MG63 (cell line): ENCODE measurements around the gene IL6R. TPM values are rescaled to one million over a fixed set of nuclear protein-coding genes. Genes with fewer than 3 reads are reported as not detected.
"Not testable (repeated sequence)": the region's sequence is repeated elsewhere in the genome, so short reads cannot be mapped to it uniquely, and the experiment has no call there.

Experiments
- DNase-seq: peaks from one replicate; pipeline ENCODE4 v3.0.0-alpha.2; 2020
- H3K27me3 ChIP-seq: fragments of 250-450 bp; sonication (Bioruptor Pico); 2 replicates; pipeline ENCODE4 v1.5.1; 2020; ENCODE audit warnings: mild to moderate bottlenecking, moderate library complexity
- H3K36me3 ChIP-seq: fragments of 250-450 bp; sonication (Bioruptor Pico); 2 replicates; pipeline ENCODE4 v1.5.1; 2020; ENCODE audit warnings: mild to moderate bottlenecking, moderate library complexity
- H3K4me3 ChIP-seq: fragments of 250-450 bp; sonication (Bioruptor Pico); 2 replicates; pipeline ENCODE4 v1.5.1; 2020; ENCODE audit warnings: mild to moderate bottlenecking, moderate library complexity
- H3K9me3 ChIP-seq: fragments of 250-450 bp; sonication (Bioruptor Pico); 2 replicates; pipeline ENCODE4 v1.5.1; 2020; ENCODE audit warnings: mild to moderate bottlenecking, moderate library complexity
- total RNA-seq: library from RNA; depleted of rRNA; stranded (reverse); fragments of >200 nt; shearing (Covaris generic); gene quantifications from 2 replicates; pipeline ENCODE4 v1.2.3, GENCODE V29; 2014; ENCODE audit warnings: low replicate concordance

The IL6R gene
- total RNA-seq, 1 experiment from 2014 or later = 10.0 TPM

- H3K27me3 ChIP-seq = no peaks in the 10 kb centered on the region
- H3K36me3 ChIP-seq = no peaks in the 10 kb centered on the region
- DNase-seq = no peak
- H3K4me3 ChIP-seq = no peak overlapping the region
- no peaks in the 10 kb centered on the region for H3K9me3 ChIP-seq
Measured at GRCh38 chr1:154481053-154481452, 75.9 kb downstream of the IL6R start.

- Histone ChIP-seq H3K36me3 (no peaks in the 10 kb centered on the region), H3K27me3 (no peaks in the 10 kb centered on the region), H3K4me3 (no peak overlapping the region), H3K9me3 (no peaks in the 10 kb centered on the region)
- DNase-seq = no peak
Measured at GRCh38 chr1:154483941-154484803, 79.0 kb downstream of the IL6R start.

DNA sequence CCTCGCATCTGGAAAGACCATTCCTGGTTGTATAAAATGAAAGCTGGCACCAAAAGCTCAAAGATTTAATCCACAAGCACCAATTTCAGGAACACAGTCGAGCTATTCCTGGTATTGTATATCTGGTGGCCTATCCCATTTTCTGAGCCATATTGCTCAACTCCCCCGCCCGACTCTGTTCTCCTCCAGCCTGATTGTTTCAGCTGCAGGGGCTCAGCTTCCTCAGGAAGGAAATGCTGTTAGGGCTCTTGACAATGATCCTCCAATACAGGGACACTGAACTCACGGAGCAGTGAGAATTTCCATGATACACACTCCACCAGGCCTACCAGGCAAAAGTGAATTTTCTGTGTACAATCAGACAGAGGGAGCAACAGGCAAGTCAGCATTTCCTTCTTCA is 80.0 kb downstream of the IL6R start:
- Histone ChIP-seq H3K9me3 (no peaks in the 10 kb centered on the region), H3K27me3 (no peaks in the 10 kb centered on the region), H3K4me3 (no peak overlapping the region), H3K36me3 (no peaks in the 10 kb centered on the region)
- no peak for DNase-seq

- DNase-seq = no peak
- Histone ChIP-seq H3K9me3 (no peaks in the 10 kb centered on the region), H3K27me3 (0 out of 2 replicates have a peak, but pooled peaks cover under 1% of the 10 kb centered on the region), H3K36me3 (no peaks in the 10 kb centered on the region), H3K4me3 (no peak overlapping the region)
Measured at GRCh38 chr1:154485910-154486496, 80.9 kb downstream of the IL6R start.

DNA sequence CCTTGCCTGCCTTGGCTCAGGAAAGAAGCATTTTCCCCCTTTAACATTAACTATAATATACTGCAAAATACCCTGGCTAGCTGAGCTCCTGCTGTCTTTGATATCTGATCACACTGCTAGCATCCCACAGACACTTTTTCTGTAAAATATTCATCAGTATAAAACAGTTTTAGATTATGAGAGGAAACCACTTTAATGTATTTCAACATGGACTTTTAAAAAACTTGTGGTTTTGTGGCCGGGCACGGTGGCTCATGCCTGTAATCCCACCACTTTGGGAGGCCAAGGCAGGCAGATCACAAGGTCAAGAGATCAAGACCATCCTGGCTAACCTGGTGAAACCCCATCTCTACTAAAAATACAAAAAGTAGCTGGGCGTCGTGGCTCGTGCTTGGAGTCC is 81.6 kb downstream of the IL6R start:
- H3K27me3 ChIP-seq, H3K9me3 ChIP-seq, H3K4me3 ChIP-seq, DNase-seq, H3K36me3 ChIP-seq: not testable (repeated sequence)

GRCh38 chr1:154488922-154489321 is 83.8 kb downstream of the IL6R start:
- H3K27me3 ChIP-seq = peaks cover 22% of the 10 kb centered on the region
- DNase-seq = no peak
- no peaks in the 10 kb centered on the region for H3K9me3 ChIP-seq
- no peak overlapping the region for H3K4me3 ChIP-seq
- H3K36me3 ChIP-seq = no peaks in the 10 kb centered on the region

- H3K4me3 ChIP-seq = no peak overlapping the region
- no peak for DNase-seq
- peaks cover 22% of the 10 kb centered on the region for H3K27me3 ChIP-seq
- H3K36me3 ChIP-seq = no peaks in the 10 kb centered on the region
- no peaks in the 10 kb centered on the region for H3K9me3 ChIP-seq
Measured at GRCh38 chr1:154489695-154490274, 84.6 kb downstream of the IL6R start.

- Histone ChIP-seq H3K4me3 (no peak overlapping the region), H3K27me3 (peaks cover 22% of the 10 kb centered on the region), H3K9me3 (no peaks in the 10 kb centered on the region), H3K36me3 (no peaks in the 10 kb centered on the region)
- DNase-seq = no peak
Measured at GRCh38 chr1:154490317-154490716, 85.2 kb downstream of the IL6R start.

- DNase-seq = no peak
- no peaks in the 10 kb centered on the region for H3K9me3 ChIP-seq
- no peaks in the 10 kb centered on the region for H3K36me3 ChIP-seq
- H3K27me3 ChIP-seq = peaks cover 25% of the 10 kb centered on the region
- H3K4me3 ChIP-seq = no peak overlapping the region
Measured at GRCh38 chr1:154492115-154492514, 87.0 kb downstream of the IL6R start.

- H3K9me3 ChIP-seq = no peaks in the 10 kb centered on the region
- no peaks in the 10 kb centered on the region for H3K36me3 ChIP-seq
- H3K27me3 ChIP-seq = peaks cover 28% of the 10 kb centered on the region
- DNase-seq = no peak
- no peak overlapping the region for H3K4me3 ChIP-seq
Measured at GRCh38 chr1:154493276-154493675, 88.1 kb downstream of the IL6R start.

DNA sequence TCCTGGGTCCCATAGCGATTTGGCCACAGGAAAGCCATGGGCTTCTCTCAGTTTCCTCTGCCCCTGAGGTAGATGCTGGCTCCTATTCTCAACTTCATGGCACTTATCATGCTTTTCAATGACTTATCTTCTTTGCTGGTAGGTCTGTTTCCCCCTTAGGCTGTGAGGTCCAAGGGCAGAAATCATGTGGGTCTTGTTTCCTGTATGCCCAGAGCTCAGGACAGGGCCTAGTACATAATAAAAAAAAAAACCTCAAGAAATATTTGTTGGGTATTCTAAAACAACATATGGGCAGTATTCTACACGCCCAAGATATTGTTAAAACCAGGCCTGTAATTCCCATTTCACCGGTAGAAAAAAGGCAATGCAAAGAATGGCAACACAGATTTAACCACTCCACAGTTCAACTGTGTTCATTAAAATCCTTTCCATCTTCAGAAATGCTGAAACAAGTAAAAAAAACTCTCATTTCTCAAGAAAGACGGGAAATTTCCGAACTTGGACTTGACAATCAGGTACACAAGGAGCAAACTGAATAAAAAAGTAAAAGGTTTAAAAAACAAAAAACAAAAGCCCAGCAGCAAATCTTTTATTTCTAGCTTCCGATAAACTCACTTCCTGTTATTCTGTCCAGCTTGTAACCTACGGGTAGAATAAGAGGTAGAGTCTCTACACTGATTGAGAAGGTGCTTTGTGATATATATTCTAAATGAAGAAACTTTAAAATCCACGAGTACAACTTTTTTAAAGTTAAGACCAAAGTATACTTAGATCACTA is 90.5 kb downstream of the IL6R start:
- Histone ChIP-seq H3K27me3 (peaks cover 47% of the 10 kb centered on the region), H3K36me3 (no peaks in the 10 kb centered on the region), H3K4me3 (no peak overlapping the region), H3K9me3 (no peaks in the 10 kb centered on the region)
- no peak for DNase-seq

- no peaks in the 10 kb centered on the region for H3K9me3 ChIP-seq
- no peak for DNase-seq
- H3K27me3 ChIP-seq = peaks cover 49% of the 10 kb centered on the region
- H3K36me3 ChIP-seq = no peaks in the 10 kb centered on the region
- no peak overlapping the region for H3K4me3 ChIP-seq
Measured at GRCh38 chr1:154496383-154496782, 91.2 kb downstream of the IL6R start.

GRCh38 chr1:154497026-154497806 is 92.1 kb downstream of the IL6R start:
- H3K36me3 ChIP-seq = no peaks in the 10 kb centered on the region
- no peak for DNase-seq
- H3K27me3 ChIP-seq = peaks cover 48% of the 10 kb centered on the region
- no peaks in the 10 kb centered on the region for H3K9me3 ChIP-seq
- no peak overlapping the region for H3K4me3 ChIP-seq

GRCh38 chr1:154499446-154499845 is 94.3 kb downstream of the IL6R start:
- peaks cover 61% of the 10 kb centered on the region for H3K27me3 ChIP-seq
- no peak for DNase-seq
- H3K36me3 ChIP-seq = no peaks in the 10 kb centered on the region
- no peak overlapping the region for H3K4me3 ChIP-seq
- H3K9me3 ChIP-seq = no peaks in the 10 kb centered on the region

DNA sequence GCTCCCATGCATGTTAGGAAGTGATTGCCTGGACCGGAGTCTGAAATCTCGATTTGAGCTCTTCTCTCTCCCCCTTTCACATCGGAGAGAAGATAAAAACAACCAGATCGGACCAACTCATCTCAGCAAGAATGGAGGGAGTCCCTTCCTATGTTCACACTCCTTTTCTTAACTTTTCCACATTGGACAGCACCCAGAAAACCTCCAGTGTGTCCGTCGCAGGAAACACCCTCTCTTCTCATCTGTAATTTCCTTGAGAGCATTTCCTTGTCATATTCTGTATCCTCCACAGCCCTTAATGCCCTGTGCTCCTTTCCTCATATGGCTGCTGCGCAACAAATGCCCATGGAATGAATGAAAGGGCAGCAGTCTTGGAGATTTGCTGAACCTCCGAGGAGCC is 95.4 kb downstream of the IL6R start:
- Histone ChIP-seq H3K9me3 (no peaks in the 10 kb centered on the region), H3K4me3 (no peak overlapping the region), H3K27me3 (peaks cover 68% of the 10 kb centered on the region), H3K36me3 (no peaks in the 10 kb centered on the region)
- no peak for DNase-seq

- no peak overlapping the region for H3K4me3 ChIP-seq
- peak; percentile 9 for DNase-seq
- H3K36me3 ChIP-seq = no peaks in the 10 kb centered on the region
- H3K9me3 ChIP-seq = no peaks in the 10 kb centered on the region
- H3K27me3 ChIP-seq = peaks cover 71% of the 10 kb centered on the region
Measured at GRCh38 chr1:154501423-154502065, 96.4 kb downstream of the IL6R start.
